Thyroid gland (tissue), 4 donors: ENCODE data around the gene FER1L5. TPM values are rescaled to one million over a fixed set of nuclear protein-coding genes. Genes with fewer than 3 reads are reported as not detected.

Experiments used
- DNase-seq, 2 donors: peaks; one replicate each; pipeline ENCODE4 v3.0.0-alpha.2; 2019
- H3K27ac ChIP-seq, 3 donors: fragments of 200-600 bp; sonication (generic); 1 replicate in 2 of 3; 2 replicates in 1 of 3; pipeline ENCODE4 v1.5.1; 2016 to 2019; ENCODE audit warnings: mild to moderate bottlenecking in 1 of 3, moderate library complexity in 1 of 3
- H3K27me3 ChIP-seq: fragments of 200-600 bp; sonication (generic); one replicate; pipeline ENCODE4 v1.5.1; 2019
- H3K36me3 ChIP-seq, 2 donors: fragments of 200-600 bp; sonication (generic); one replicate each; pipeline ENCODE4 v1.5.1; 2016 to 2019
- H3K4me1 ChIP-seq, 2 donors: fragments of 200-600 bp; sonication (generic); one replicate each; pipeline ENCODE4 v1.5.1; 2017 to 2019
- H3K4me3 ChIP-seq, 3 donors: fragments of 200-600 bp; sonication (generic); replicated peaks in 1 of 3; 1 replicate in 2 of 3; 2 replicates in 1 of 3; pipeline ENCODE4 v1.5.1; 2016; ENCODE audit warnings: mild to moderate bottlenecking in 1 of 3
- H3K9me3 ChIP-seq: fragments of 200-600 bp; sonication (generic); one replicate; pipeline ENCODE4 v1.5.1; 2017
- CTCF ChIP-seq, 6 experiments: fragments of 200-600 bp in 3 of 6; fragments of 450-650 bp in 3 of 6; sonication (generic) in 3 of 6; IDR thresholded peaks; one replicate each; pipeline ENCODE4 v1.5.1; 2016 to 2019; ENCODE audit warnings: antibody characterized with exemption in 6 of 6, mild to moderate bottlenecking in 2 of 6, inconsistent platforms in 1 of 6, moderate library complexity in 1 of 6
- POLR2A ChIP-seq, 2 donors: fragments of 450-650 bp; IDR thresholded peaks; one replicate each; pipeline ENCODE4 v1.6.1; 2017; ENCODE audit warnings: antibody characterized with exemption in 2 of 2, mild to moderate bottlenecking in 2 of 2, moderate library complexity in 1 of 2
- WGBS, 2 donors: methylation state at CpG; one replicate each; pipeline ENCODE4 v1.1.5; 2017; 5-methylcytosine and 5-hydroxymethylcytosine counted together
- intact Hi-C: fragments of 100-400 bp; cut with DNase I; formaldehyde crosslinking; loops from one replicate; pipeline ENCODE4 v1.15.1; 2023
- total RNA-seq, 4 donors: library from RNA; depleted of rRNA; stranded (reverse); fragments of >200 nt; gene quantifications; one replicate each; pipeline ENCODE4 v1.2.3, GENCODE V29; 2016

FER1L5 gene
- total RNA-seq, 4 donors from 2014 or later, result 0.11 to 1.5 (median 0.34) TPM

GRCh38 chr2:96601382-96602292 is 40.9 kb upstream of the FER1L5 start:
- Histone ChIP-seq H3K27ac (no peak overlapping the region), H3K36me3 (peaks cover 75 to 83% of the 10 kb centered on the region in 2 donors), H3K9me3 (no peaks in the 10 kb centered on the region), H3K27me3 (no peaks in the 10 kb centered on the region), H3K4me1 (no peaks in the 10 kb centered on the region), H3K4me3 (no peak overlapping the region)
- no peak for TF ChIP-seq POLR2A (IDR thresholded peaks at IDR 0.05)
- TF ChIP-seq CTCF (IDR thresholded peaks at IDR 0.05), result no peak
- WGBS, 2 donors, result 94 to 95% methylated on average over 8 of the region's 8 CpGs
- intact Hi-C loops, result no loop called here
- DNase-seq, result no peak

- H3K9me3 ChIP-seq, result no peaks in the 10 kb centered on the region
- intact Hi-C loops, result no loop called here
- peaks cover 80 to 84% of the 10 kb centered on the region in 2 donors for H3K36me3 ChIP-seq
- no peak overlapping the region for H3K27ac ChIP-seq
- H3K4me1 ChIP-seq, result no peaks in the 10 kb centered on the region
- no peak overlapping the region for H3K4me3 ChIP-seq
- WGBS, 2 donors, result 90 to 95% methylated on average over 2 of the region's 2 CpGs
- peak in 1 of 2 donors; percentile 8 for DNase-seq
- no peak for TF ChIP-seq CTCF (IDR thresholded peaks at IDR 0.05)
- no peak for TF ChIP-seq POLR2A (IDR thresholded peaks at IDR 0.05)
- no peaks in the 10 kb centered on the region for H3K27me3 ChIP-seq
Observed at GRCh38 chr2:96602330-96602823, 40.2 kb upstream of the FER1L5 start.

- no peaks in the 10 kb centered on the region for H3K9me3 ChIP-seq
- TF ChIP-seq CTCF (IDR thresholded peaks at IDR 0.05) (no peak), POLR2A (IDR thresholded peaks at IDR 0.05) (no peak)
- H3K36me3 ChIP-seq, result peaks cover 89 to 92% of the 10 kb centered on the region in 2 donors
- H3K27me3 ChIP-seq, result no peaks in the 10 kb centered on the region
- no peak for DNase-seq
- H3K4me3 ChIP-seq, result no peak overlapping the region
- 96 to 100% methylated on average over 1 to 2 of the region's 2 CpGs for WGBS, 2 donors
- no peaks in the 10 kb centered on the region for H3K4me1 ChIP-seq
- no peak overlapping the region for H3K27ac ChIP-seq
- intact Hi-C loops, result no loop called here
Observed at GRCh38 chr2:96604104-96604503, 38.5 kb upstream of the FER1L5 start.

DNA sequence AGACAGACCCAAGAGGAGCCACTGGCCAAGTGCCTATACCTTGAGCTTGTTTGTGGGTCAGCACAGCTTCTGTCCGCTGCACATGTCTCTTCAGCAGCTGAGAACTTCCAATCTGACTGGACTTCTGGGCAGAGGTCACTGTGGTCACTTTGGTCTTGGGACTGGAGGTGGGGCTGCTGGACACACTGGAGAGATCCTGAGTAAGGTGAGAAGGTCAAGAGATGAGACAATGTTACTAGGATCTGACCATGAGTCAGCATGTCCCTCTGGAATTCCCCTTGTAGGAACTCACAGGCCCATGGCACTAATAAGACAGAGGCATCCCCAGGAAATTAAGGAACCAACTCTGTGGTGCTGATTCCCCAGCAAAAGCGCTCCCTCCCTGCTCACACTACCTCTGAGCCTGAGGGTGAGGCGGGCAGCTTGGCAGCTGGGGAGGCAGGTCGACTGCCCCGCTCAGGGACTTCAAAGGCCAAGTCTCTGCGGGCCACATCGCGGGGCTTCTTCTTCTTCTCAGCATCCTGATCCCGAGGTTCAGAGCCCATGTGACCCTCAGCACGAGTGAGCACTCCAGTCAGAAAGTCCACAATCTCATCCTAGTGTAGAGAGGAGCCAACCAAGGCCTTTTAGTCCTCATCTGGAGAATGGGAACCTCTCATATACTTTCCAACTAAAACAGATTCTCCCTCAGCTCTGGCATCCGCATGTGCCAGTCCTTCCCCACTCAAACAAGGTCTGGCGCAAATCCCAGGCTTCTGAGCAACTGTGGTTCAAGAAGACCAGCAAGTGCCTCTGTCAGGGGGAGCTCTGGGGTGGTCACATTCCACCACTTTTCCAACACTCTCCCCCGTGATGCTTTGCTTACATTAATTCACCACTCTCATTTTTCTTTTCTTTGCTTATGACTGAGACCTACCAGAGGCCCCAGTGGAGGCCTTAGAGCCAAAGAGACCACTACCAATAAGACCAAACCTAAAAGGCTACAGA is 33.8 kb upstream of the FER1L5 start:
- no peak overlapping the region for H3K27ac ChIP-seq
- no peak overlapping the region for H3K4me3 ChIP-seq
- intact Hi-C loops, result no loop called here
- peaks cover 93 to 97% of the 10 kb centered on the region in 2 donors for H3K36me3 ChIP-seq
- DNase-seq, result no peak
- no peaks in the 10 kb centered on the region for H3K4me1 ChIP-seq
- no peaks in the 10 kb centered on the region for H3K27me3 ChIP-seq
- WGBS, 2 donors, result 87 to 92% methylated on average over 12 to 13 of the region's 13 CpGs
- H3K9me3 ChIP-seq, result no peaks in the 10 kb centered on the region
- TF ChIP-seq POLR2A (IDR thresholded peaks at IDR 0.05), result no peak
- TF ChIP-seq CTCF (IDR thresholded peaks at IDR 0.05), result no peak
